Activated CD4-positive, alpha-beta memory T cell treated with anti-CD3 and anti-CD28 coated beads, Interleukin-2, amount 10 ng/mL, durations not matched to agents 7 days and 5 days (primary cell): Measurements from ENCODE around the gene FFAR2. TPM values are rescaled to one million over a fixed set of nuclear protein-coding genes. Genes with fewer than 3 reads are reported as not detected.
A peak's percentile ranks its signal among the peaks of the same experiment; 100 is the strongest.

ENCODE experiments used
- CTCF ChIA-PET: fragments of 350-600 bp; sonication (Branson Sonifier 250); formaldehyde crosslinking; loops from one replicate; lab custom pipeline; 2021; ENCODE audit warnings: antibody characterized with exemption, inconsistent platforms; lab: Charles Lee
- POLR2A ChIA-PET: fragments of 350-600 bp; sonication (Branson Sonifier 250); formaldehyde crosslinking; loops from one replicate; lab custom pipeline; 2021; ENCODE audit warnings: antibody characterized with exemption; lab: Charles Lee
- DNase-seq: peaks from one replicate; pipeline ENCODE4 v3.0.0-alpha.2; 2020
- H3K27ac Mint-ChIP-seq: one replicate; pipeline ENCODE4 v1.8.0; 2021; ENCODE audit warnings: mild to moderate bottlenecking, mixed read lengths
- H3K27me3 Mint-ChIP-seq: one replicate; pipeline ENCODE4 v1.8.0; 2021; ENCODE audit warnings: mixed read lengths
- H3K36me3 Mint-ChIP-seq: one replicate; pipeline ENCODE4 v1.8.0; 2021; ENCODE audit warnings: low read depth, mixed read lengths
- H3K4me1 Mint-ChIP-seq: one replicate; pipeline ENCODE4 v1.8.0; 2021; ENCODE audit warnings: mixed read lengths
- H3K4me3 Mint-ChIP-seq: one replicate; pipeline ENCODE4 v1.8.0; 2021; ENCODE audit warnings: mild to moderate bottlenecking, mixed read lengths
- H3K9me3 Mint-ChIP-seq: one replicate; pipeline ENCODE4 v1.8.0; 2021; ENCODE audit warnings: mixed read lengths
- total RNA-seq, 2 experiments: library from RNA; stranded (reverse); gene quantifications; one replicate each; pipeline ENCODE4 v1.2.3, GENCODE V29; 2021

Gene FFAR2
- total RNA-seq, 2 experiments from 2014 or later = not detected

DNA sequence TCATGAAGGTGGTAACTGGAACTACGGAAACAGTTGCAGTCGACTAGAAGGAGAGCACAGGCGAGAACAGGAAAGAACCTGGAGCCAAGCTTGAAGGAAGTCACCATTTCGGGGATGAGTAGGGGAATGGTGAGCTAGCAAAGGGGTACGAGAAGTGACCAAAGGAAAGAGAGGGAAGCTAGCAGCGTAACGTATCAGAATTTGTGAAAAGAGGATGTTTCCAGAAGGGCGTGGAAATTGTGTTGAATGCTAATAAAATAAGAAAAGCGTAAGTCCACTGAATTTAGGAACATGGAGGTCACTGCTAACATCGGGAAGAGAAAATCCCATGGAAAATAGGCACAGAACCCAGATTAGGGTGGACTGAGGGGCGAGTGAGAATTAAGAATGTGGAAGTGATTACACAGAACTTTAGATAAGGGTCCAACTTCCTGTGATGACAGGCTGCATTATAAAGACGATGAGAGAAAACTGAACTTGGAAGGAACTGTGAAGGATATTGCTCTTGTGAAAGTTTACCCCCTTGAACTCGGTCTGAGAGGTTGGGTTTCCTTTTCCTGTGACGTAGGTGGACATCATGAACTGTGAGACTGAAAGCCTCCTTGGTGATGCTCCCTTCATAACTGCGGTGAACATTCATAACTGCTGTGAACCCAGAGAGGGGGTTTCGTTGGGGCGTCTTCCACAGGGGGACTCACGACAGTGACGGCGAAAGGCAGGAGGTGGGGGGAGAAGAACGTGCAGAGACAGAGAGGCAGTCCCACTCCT lies 2.0 kb upstream of the FFAR2 start:
- Mint-ChIP-seq H3K36me3 (no peaks in the 10 kb centered on the region), H3K9me3 (no peaks in the 10 kb centered on the region), H3K27me3 (peaks cover 46% of the 10 kb centered on the region), H3K4me1 (peaks cover 51% of the 10 kb centered on the region), H3K4me3 (no peak overlapping the region), H3K27ac (no peak overlapping the region)
- ChIA-PET CTCF (no interaction called here), POLR2A (interaction anchor here (1.0 to 1.1 kb wide), 2 partner anchors 11 to 17 kb away, joined by 3 to 5 read pairs; no protein-coding TSS in a partner anchor)
- DNase-seq = peak; percentile 52

DNA sequence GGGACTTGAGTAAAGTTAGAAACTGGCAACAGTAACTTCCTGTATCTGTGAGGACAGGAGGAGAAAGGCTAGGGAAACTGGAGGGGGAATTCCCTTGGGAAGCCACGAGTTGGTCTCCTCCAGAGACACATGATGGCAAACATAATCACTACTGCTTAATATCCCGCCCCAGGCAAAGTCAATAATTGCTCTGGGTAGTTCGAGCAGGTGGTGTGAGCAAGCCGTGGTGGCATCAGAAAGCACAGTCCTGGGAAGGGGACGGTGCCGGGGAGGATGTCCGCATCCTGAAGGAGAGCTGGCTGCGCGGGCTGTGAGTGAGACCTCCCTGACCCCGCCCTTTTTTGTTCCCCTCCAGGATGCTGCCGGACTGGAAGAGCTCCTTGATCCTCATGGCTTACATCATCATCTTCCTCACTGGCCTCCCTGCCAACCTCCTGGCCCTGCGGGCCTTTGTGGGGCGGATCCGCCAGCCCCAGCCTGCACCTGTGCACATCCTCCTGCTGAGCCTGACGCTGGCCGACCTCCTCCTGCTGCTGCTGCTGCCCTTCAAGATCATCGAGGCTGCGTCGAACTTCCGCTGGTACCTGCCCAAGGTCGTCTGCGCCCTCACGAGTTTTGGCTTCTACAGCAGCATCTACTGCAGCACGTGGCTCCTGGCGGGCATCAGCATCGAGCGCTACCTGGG lies 1.4 kb downstream of the FFAR2 start:
- H3K9me3 Mint-ChIP-seq = no peaks in the 10 kb centered on the region
- no peak for DNase-seq
- peaks cover 70% of the 10 kb centered on the region for H3K4me1 Mint-ChIP-seq
- ChIA-PET POLR2A (interaction anchor here (1.0 kb wide), 1 partner anchor 13 kb away, joined by 3 read pairs; no protein-coding TSS in a partner anchor), CTCF (no interaction called here)
- no peak overlapping the region for H3K4me3 Mint-ChIP-seq
- no peak overlapping the region for H3K27ac Mint-ChIP-seq
- H3K27me3 Mint-ChIP-seq = peaks cover 47% of the 10 kb centered on the region
- H3K36me3 Mint-ChIP-seq = no peaks in the 10 kb centered on the region

DNA sequence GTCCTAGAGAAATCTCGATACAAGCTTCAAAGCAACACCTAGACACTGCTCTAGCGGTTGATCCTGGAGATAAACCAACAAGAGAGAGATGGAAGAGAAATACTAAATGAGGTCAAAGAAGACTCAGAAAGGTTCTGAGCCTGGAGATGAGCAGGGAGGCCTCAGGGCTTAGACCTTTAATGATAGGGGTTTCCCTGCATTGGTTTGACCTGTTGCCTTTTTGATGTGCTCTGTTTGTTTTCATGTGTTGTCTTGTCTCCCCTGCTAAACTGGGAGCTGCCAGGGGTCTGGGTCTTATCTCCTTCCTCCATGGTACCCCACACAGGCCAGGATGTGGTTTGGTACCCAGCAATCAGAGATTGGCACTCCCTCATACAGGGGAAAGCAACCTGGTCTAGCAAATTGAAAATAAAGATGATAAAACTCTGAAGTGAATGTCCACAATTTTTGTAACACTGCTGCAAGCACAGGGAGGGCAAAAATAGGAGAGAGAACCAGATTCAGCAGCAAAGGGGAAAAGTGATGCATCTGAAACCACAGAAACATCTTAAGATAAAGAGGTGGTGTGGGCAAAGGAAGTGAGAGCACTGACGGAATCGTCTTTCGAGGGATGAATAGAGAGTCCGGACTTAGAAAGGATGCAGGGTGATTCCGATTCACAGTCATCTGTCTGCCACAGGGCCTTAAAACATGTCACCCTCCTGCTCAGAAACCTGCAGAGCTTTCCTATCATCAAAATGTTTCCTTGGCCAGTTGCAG lies 3.5 kb downstream of the FFAR2 start:
- ChIA-PET POLR2A (interaction anchor here (0.6 to 5.0 kb wide), 3 partner anchors 9 to 47 kb away, joined by 4 to 35 read pairs (median 6); no protein-coding TSS in a partner anchor), CTCF (interaction anchor here (0.7 to 1.2 kb wide), 3 partner anchors 9 to 64 kb away, joined by 3 to 8 read pairs (median 4); no protein-coding TSS in a partner anchor)
- peak overlapping the region; percentile 36 for H3K27ac Mint-ChIP-seq
- DNase-seq = peak; percentile 47
- peaks cover 43% of the 10 kb centered on the region for H3K27me3 Mint-ChIP-seq
- H3K4me1 Mint-ChIP-seq = peaks cover 64% of the 10 kb centered on the region
- no peaks in the 10 kb centered on the region for H3K36me3 Mint-ChIP-seq
- no peak overlapping the region for H3K4me3 Mint-ChIP-seq
- H3K9me3 Mint-ChIP-seq = no peaks in the 10 kb centered on the region

DNA sequence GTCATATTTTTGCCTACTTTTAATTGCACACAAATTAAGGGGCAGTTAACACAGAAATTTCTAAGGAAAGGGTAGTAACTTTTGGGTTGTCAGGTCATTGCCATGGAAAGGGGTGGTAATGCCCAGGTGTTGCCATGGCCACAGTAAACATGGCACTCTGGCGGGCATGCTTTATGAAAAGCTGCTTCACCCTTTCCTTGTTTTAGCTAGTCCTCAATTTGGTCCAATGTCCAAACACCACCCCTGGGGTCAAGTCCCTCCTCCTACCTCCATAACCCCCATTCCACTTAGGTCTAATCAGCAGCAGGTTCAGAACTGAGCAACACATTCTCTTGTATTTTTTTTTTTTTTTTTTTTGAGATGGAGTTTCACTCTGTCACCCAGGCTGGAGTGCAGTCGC lies 6.6 kb downstream of the FFAR2 start:
- ChIA-PET POLR2A (interaction anchor here (5.0 kb wide), 1 partner anchor 8 kb away, joined by 35 read pairs; no protein-coding TSS in a partner anchor), CTCF (no interaction called here)
- no peak for DNase-seq
- Mint-ChIP-seq H3K9me3 (no peaks in the 10 kb centered on the region), H3K4me1 (peaks cover 56% of the 10 kb centered on the region), H3K27ac (no peak overlapping the region), H3K27me3 (peaks cover 25% of the 10 kb centered on the region), H3K36me3 (no peaks in the 10 kb centered on the region), H3K4me3 (no peak overlapping the region)

DNA sequence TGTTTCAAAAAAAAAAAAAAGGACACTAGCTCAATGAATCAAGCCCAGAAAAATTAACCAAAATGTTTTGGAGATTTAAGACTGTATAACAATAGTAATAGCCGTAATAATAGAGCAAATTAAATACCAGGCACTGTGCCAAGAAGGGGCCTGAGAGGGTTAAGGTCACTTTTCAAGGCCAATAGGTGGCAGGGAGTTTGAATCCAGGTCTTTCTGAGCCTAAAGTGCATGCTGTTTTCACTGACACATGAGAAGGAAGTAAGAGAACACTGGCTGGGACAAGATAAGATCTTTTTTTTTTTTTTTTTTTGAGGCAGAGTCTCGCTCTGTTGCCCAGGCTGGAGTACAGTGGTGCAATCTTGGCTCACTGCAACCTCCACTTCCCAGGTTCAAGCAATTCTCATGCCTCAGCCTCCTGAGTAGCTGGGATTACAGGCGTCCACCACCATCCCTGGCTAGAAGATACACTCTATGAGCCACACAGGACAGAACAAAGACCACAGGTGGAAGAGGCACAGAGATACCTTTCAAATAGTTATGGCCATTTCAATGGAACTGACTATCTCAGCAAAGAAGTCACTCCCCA lies 7.7 kb downstream of the FFAR2 start:
- peaks cover 19% of the 10 kb centered on the region for H3K27me3 Mint-ChIP-seq
- DNase-seq = no peak
- ChIA-PET CTCF (no interaction called here), POLR2A (no interaction called here)
- H3K36me3 Mint-ChIP-seq = no peaks in the 10 kb centered on the region
- peaks cover 55% of the 10 kb centered on the region for H3K4me1 Mint-ChIP-seq
- H3K4me3 Mint-ChIP-seq = no peak overlapping the region
- no peaks in the 10 kb centered on the region for H3K9me3 Mint-ChIP-seq
- H3K27ac Mint-ChIP-seq = no peak overlapping the region

DNA sequence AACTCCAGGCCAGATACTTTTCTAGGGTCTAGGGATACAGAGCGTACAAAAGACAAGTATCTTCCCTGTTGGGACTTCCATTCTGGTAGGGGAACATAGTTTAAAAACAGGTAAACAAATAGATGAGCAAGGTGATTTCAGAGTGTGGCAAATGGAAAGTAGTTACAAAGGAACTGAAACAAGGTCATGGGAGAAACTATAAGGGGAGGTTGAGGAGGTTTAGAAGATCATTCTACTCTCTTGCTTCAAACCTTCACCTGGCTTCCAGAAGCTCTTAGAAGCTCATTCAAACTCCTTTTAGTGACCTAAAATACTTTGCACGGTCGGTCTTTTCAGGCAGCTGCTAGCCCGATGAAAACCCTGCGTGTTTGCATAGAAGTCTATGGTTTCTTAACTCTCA lies 9.1 kb downstream of the FFAR2 start:
- CTCF ChIA-PET = interaction anchor here (0.7 to 1.0 kb wide), 2 partner anchors 11 to 149 kb away, joined by 3 to 5 read pairs; no protein-coding TSS in a partner anchor
- Mint-ChIP-seq H3K4me3 (no peak overlapping the region), H3K36me3 (no peaks in the 10 kb centered on the region)

DNA sequence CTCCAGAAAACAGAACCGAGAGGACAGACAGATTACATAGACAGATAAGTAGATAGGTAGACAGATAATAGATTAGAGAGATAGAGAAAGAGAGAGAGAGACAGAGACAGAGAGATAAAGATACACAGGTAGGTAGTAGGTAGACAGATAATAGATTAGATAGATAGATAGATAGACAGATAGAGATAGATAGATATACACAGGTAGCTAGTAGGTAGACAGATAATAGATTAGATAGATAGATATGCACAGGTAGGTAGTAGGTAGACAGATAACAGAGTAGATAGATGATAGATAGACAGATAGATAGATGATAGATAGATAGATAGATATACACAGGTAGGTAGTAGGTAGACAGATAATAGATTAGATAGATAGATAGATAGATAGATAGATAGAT lies 10.1 kb downstream of the FFAR2 start:
- H3K4me1 Mint-ChIP-seq = peaks cover 53% of the 10 kb centered on the region
- POLR2A ChIA-PET = no interaction called here
- CTCF ChIA-PET = interaction anchor here (1.0 kb wide), 1 partner anchor 10 kb away, joined by 5 read pairs; no protein-coding TSS in a partner anchor
- no peak overlapping the region for H3K4me3 Mint-ChIP-seq
- no peaks in the 10 kb centered on the region for H3K9me3 Mint-ChIP-seq
- H3K36me3 Mint-ChIP-seq = no peaks in the 10 kb centered on the region
- H3K27ac Mint-ChIP-seq = no peak overlapping the region
- H3K27me3 Mint-ChIP-seq = peaks cover 15% of the 10 kb centered on the region
- no peak for DNase-seq

More for the DNA sequence above, 9.1 kb downstream of the FFAR2 start:
- Mint-ChIP-seq H3K27ac (no peak overlapping the region), H3K27me3 (peaks cover 17% of the 10 kb centered on the region), H3K9me3 (no peaks in the 10 kb centered on the region), H3K4me1 (peaks cover 51% of the 10 kb centered on the region)
- DNase-seq = no peak
- POLR2A ChIA-PET = interaction anchor here (0.6 kb wide), 1 partner anchor 52 kb away, joined by 3 read pairs; no protein-coding TSS in a partner anchor

DNA sequence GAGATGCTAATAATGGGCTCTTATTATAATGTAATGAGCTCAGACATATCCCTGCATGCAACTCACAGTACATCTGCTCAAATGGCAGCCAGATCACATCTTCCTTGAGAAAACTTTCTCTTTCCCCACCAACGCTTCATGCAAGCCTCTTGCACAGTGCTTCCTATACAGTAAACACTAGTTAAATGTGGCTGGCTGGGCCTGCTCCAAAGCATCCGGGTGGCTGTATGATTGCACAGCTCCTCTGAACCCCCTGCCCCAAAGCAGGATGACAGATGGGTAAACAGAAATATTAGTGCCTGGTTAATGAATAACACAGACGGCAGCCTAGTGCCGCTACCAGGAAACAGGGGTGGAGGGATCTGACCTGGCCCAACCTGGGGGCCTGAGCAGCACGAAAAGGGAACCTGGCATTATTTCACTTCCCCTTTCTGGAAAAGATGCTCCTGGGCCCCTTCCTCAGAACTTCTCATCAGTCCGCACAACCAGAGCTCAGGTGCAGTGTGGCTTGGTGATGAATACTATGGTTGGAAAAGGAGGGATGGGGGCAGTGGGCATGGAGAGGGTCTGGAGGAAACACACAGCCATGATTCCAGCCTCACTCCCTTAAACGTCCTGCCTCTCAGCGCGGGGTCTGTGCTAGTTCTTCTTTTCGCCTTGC lies 10.8 kb downstream of the FFAR2 start:
- H3K9me3 Mint-ChIP-seq = no peaks in the 10 kb centered on the region
- peaks cover 59% of the 10 kb centered on the region for H3K4me1 Mint-ChIP-seq
- H3K4me3 Mint-ChIP-seq = no peak overlapping the region
- H3K36me3 Mint-ChIP-seq = no peaks in the 10 kb centered on the region
- H3K27me3 Mint-ChIP-seq = peaks cover 15% of the 10 kb centered on the region
- CTCF ChIA-PET = no interaction called here
- H3K27ac Mint-ChIP-seq = no peak overlapping the region
- POLR2A ChIA-PET = no interaction called here
- DNase-seq = no peak

DNA sequence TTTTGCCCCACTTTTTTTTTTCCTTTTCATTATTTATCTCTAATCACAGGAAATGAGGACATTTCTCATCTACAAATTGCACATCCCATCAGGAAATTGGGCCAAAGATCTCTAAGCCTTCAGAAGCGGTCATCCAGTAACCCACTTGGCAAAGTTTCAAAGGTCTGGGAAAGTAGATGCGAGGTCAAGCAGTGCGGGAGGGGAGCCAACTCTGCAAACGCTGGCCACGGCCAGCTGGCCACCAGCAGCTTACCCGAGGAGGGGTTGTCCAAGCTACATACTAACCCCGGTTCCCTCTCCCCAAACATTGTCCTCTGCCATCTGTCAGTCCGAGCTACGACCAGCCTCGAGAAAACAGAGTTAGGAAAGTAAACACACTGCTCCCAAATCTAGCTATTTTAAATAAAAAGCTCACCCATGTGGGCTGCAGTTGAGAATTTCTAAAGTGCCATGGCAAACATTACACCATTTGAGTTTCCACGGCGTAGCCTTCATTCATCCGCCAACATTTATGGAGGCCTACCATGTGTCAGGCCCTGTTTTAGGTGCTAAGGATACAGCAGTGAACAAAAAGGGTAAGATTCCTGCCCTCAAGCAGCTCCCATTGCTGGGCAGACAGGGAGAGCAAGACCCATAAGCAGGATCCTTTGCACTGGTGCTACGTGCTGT lies 11.5 kb downstream of the FFAR2 start:
- POLR2A ChIA-PET = interaction anchor here (1.6 kb wide), 1 partner anchor 8 kb away, joined by 6 read pairs; no protein-coding TSS in a partner anchor
- no peaks in the 10 kb centered on the region for H3K36me3 Mint-ChIP-seq
- H3K27me3 Mint-ChIP-seq = peaks cover 15% of the 10 kb centered on the region
- no peak overlapping the region for H3K4me3 Mint-ChIP-seq
- no peak for DNase-seq
- no peak overlapping the region for H3K27ac Mint-ChIP-seq
- CTCF ChIA-PET = interaction anchor here (1.1 kb wide), 1 partner anchor 8 kb away, joined by 3 read pairs; no protein-coding TSS in a partner anchor
- H3K4me1 Mint-ChIP-seq = peaks cover 62% of the 10 kb centered on the region
- no peaks in the 10 kb centered on the region for H3K9me3 Mint-ChIP-seq

DNA sequence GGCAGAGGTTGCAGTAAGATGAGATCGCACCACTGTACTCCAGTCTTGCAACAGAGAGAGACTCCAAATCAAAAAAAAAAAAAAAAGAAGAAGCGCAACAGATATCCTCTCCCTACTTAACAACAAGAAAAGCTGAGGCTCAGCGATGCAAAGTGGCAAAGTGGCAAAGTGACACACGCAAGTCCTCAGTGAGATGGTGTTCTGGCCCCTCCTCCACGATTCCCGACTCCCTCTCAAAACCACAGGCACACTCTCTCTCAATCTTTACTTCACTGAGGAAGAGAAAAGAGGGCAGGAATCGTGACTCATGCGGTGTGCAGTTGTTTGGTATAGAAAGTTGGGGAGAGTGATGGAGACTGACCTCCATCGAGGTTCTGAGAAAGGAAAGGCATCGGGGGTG lies 12.6 kb downstream of the FFAR2 start:
- Mint-ChIP-seq H3K4me1 (peaks cover 62% of the 10 kb centered on the region), H3K36me3 (no peaks in the 10 kb centered on the region), H3K4me3 (no peak overlapping the region), H3K27me3 (peaks cover 20% of the 10 kb centered on the region), H3K27ac (peak overlapping the region; percentile 36), H3K9me3 (no peaks in the 10 kb centered on the region)
- POLR2A ChIA-PET = interaction anchor here (1.6 kb wide), 1 partner anchor 10 kb away, joined by 6 read pairs; no protein-coding TSS in a partner anchor
- no peak for DNase-seq
- CTCF ChIA-PET = interaction anchor here (1.1 kb wide), 1 partner anchor 9 kb away, joined by 3 read pairs; no protein-coding TSS in a partner anchor

DNA sequence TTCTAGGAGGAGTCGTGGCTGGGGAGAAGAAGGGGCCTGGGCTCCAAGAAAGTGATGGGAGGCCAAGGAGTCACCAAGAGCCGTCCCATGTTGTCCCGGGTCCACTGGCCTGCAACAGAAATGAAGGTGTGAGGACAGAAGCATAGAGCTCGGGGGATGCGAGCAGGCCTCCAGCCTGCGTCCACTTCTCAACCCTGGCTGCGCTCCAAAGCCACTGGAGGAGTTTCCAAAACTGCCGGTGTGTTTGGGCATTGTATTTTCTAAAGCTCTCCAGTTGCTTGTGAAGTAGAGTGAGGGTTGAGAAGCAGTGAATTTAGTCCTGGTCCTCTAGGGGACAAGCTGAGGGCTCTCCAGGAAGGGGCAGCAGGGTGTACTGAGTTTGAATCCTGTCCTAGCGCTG lies 13.0 kb downstream of the FFAR2 start:
- Mint-ChIP-seq H3K4me1 (peaks cover 57% of the 10 kb centered on the region), H3K9me3 (no peaks in the 10 kb centered on the region), H3K36me3 (no peaks in the 10 kb centered on the region), H3K27me3 (peaks cover 16% of the 10 kb centered on the region), H3K4me3 (no peak overlapping the region), H3K27ac (peak overlapping the region; percentile 36)
- POLR2A ChIA-PET = interaction anchor here (1.6 to 2.5 kb wide), 2 partner anchors 10 to 23 kb away, joined by 6 to 10 read pairs; no protein-coding TSS in a partner anchor
- CTCF ChIA-PET = interaction anchor here (0.6 kb wide), 1 partner anchor 227 kb away, joined by 3 read pairs; no protein-coding TSS in a partner anchor
- no peak for DNase-seq
